MM.1S (cell line): ENCODE results near the gene PIGQ.

Experiments used
- DNase-seq: peaks from one replicate; pipeline ENCODE4 v3.0.0-alpha.2; 2015
- H2AFZ ChIP-seq: fragments of 300-600 bp; sonication (generic); 2 replicates; pipeline ENCODE4 v1.6.0; 2016; ENCODE audit warnings: antibody characterized with exemption, low read length
- H3F3A ChIP-seq: fragments of 300-600 bp; sonication (generic); 2 replicates; pipeline ENCODE4 v1.6.1; 2016; ENCODE audit warnings: mild to moderate bottlenecking, antibody characterized with exemption, low read length, moderate library complexity, mixed read lengths; ENCODE audit not compliant: insufficient read depth
- H3K27ac ChIP-seq: fragments of 300-600 bp; sonication (generic); 2 replicates; pipeline ENCODE4 v1.5.1; 2016; ENCODE audit warnings: mild to moderate bottlenecking, low read length
- H3K27me3 ChIP-seq: fragments of 300-600 bp; sonication (generic); replicated peaks from 2 replicates; pipeline ENCODE4 v1.6.0; 2016; ENCODE audit warnings: low read length; ENCODE audit not compliant: insufficient read depth
- H3K36me3 ChIP-seq: fragments of 300-600 bp; sonication (generic); replicated peaks from 2 replicates; pipeline ENCODE4 v1.6.1; 2016; ENCODE audit warnings: mild to moderate bottlenecking, low read length, mixed read lengths; ENCODE audit not compliant: insufficient read depth
- H3K4me1 ChIP-seq: fragments of 300-600 bp; sonication (generic); 2 replicates; pipeline ENCODE4 v1.6.1; 2016; ENCODE audit warnings: low read length, mixed read lengths
- H3K4me2 ChIP-seq: fragments of 300-600 bp; sonication (generic); 2 replicates; pipeline ENCODE4 v1.6.0; 2016; ENCODE audit warnings: low read depth, low read length
- H3K4me3 ChIP-seq: fragments of 300-600 bp; sonication (generic); 2 replicates; pipeline ENCODE4 v1.5.1; 2016; ENCODE audit warnings: low read length, mixed read lengths
- H3K79me2 ChIP-seq: fragments of 300-600 bp; sonication (generic); 2 replicates; pipeline ENCODE4 v1.6.1; 2016; ENCODE audit warnings: mixed run types, low read length, mixed read lengths
- H3K9ac ChIP-seq: fragments of 300-600 bp; sonication (generic); 2 replicates; pipeline ENCODE4 v1.6.1; 2016; ENCODE audit warnings: low read length, mixed read lengths
- H3K9me2 ChIP-seq: fragments of 300-600 bp; sonication (generic); replicated peaks from 2 replicates; pipeline ENCODE4 v1.6.1; 2016; ENCODE audit warnings: mild to moderate bottlenecking, low read length, mixed read lengths; ENCODE audit not compliant: insufficient read depth
- H3K9me3 ChIP-seq: fragments of 300-600 bp; sonication (generic); replicated peaks from 2 replicates; pipeline ENCODE4 v1.6.1; 2016; ENCODE audit warnings: mild to moderate bottlenecking, low read length, mixed read lengths; ENCODE audit not compliant: insufficient read depth
- H4K20me1 ChIP-seq: fragments of 300-600 bp; sonication (generic); 2 replicates; pipeline ENCODE4 v1.6.1; 2016; ENCODE audit warnings: mild to moderate bottlenecking, low read length, moderate library complexity, mixed read lengths; ENCODE audit not compliant: insufficient read depth
- EZH2 ChIP-seq: fragments of 300-600 bp; sonication (generic); optimal IDR thresholded peaks from 2 replicates; pipeline ENCODE3; 2017; ENCODE audit warnings: low read depth, mild to moderate bottlenecking, antibody characterized with exemption, low read length, mixed read lengths
- EZH2phosphoT487 ChIP-seq: fragments of 300-600 bp; sonication (generic); IDR thresholded peaks from 2 replicates; pipeline ENCODE4 v1.6.1; 2018; ENCODE audit warnings: antibody characterized with exemption, low read length
- TF ChIP-seq, protein P1 (sequence below): fragments of 300-600 bp; sonication (generic); IDR thresholded peaks from 2 replicates; pipeline ENCODE4 v1.5.1; 2016; ENCODE audit warnings: antibody characterized with exemption, low read length, mixed read lengths

Gene PIGQ

DNA sequence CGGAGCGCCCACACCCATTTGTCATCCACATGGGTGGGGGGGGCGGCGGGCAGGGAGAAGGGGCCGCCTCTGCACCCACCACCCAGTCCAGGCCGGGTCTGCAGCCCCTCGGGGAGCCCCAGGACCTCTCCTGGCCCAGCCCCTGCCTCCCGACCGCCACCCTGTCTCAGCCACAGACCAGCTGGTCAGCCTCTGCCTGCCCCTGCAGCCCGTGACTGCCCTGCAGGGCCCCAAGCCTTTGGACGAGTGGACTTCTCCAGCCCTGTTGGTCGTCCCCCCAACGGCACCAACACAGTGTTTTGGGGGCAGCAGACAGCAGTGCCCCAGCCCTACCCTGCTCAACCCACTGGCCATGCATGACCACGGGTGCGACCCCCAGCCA lies 8.4 kb upstream of the PIGQ start:
- Histone ChIP-seq H3K27ac (no peak overlapping the region), H3F3A (no peaks in the 10 kb centered on the region), H4K20me1 (no peaks in the 10 kb centered on the region), H2AFZ (no peak overlapping the region), H3K4me3 (no peak overlapping the region), H3K79me2 (no peaks in the 10 kb centered on the region), H3K9me2 (no peaks in the 10 kb centered on the region), H3K27me3 (peaks cover 58% of the 10 kb centered on the region), H3K9ac (no peak overlapping the region), H3K4me1 (peaks cover 4% of the 10 kb centered on the region), H3K36me3 (no peaks in the 10 kb centered on the region), H3K9me3 (no peaks in the 10 kb centered on the region), H3K4me2 (no peak overlapping the region)
- TF ChIP-seq, protein P1, sequence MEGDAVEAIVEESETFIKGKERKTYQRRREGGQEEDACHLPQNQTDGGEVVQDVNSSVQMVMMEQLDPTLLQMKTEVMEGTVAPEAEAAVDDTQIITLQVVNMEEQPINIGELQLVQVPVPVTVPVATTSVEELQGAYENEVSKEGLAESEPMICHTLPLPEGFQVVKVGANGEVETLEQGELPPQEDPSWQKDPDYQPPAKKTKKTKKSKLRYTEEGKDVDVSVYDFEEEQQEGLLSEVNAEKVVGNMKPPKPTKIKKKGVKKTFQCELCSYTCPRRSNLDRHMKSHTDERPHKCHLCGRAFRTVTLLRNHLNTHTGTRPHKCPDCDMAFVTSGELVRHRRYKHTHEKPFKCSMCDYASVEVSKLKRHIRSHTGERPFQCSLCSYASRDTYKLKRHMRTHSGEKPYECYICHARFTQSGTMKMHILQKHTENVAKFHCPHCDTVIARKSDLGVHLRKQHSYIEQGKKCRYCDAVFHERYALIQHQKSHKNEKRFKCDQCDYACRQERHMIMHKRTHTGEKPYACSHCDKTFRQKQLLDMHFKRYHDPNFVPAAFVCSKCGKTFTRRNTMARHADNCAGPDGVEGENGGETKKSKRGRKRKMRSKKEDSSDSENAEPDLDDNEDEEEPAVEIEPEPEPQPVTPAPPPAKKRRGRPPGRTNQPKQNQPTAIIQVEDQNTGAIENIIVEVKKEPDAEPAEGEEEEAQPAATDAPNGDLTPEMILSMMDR, result no peak
- TF ChIP-seq EZH2phosphoT487 (no peak), EZH2 (no peak)
- no peak for DNase-seq

DNA sequence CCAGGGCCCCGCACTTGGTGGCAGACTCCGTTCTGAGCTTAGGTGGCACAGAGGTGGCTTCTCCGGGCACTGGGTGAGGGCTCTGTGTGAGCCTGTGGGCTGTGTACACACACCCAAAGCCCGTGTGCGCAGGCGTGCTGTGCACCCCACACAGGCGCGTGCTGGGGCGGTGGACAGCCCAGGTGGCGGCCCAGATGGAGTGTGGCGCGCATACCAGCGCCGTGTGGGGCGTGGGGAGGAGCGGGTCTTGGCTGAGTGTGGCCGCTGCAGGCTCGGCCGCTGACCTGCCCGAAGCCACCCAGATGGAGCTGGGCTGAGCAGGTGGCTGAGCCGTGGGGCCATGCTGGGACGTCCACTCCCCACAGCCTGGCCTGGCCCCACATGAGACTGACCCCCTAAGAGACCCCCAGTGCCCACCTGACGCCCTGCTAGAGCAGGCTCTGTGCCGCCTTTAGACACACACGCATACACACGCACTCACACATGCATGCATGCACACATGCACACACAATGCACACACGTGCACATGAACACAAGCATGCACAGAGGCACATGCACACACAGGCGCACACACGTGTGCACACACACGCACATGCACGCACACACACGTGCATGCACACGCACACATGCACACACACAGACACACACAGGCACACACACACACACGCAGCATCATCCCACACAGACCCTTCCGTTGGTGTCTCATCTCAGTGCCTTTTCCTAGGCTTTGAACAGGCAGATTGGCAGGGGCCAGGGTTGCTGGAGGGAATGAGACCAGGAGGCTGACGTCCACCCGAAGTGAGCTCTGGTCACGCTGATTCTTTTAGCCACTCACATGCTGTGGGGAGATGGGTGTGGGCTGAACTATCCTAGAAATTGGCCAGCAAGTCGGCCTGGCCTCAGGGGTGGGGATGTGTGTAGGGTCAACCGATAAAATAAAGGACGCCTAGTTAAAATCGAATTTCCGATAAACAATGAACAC lies 7.5 kb upstream of the PIGQ start:
- Histone ChIP-seq H2AFZ (no peak overlapping the region), H3K9ac (no peak overlapping the region), H3K9me3 (no peaks in the 10 kb centered on the region), H3K36me3 (no peaks in the 10 kb centered on the region), H3K4me1 (peaks cover 9% of the 10 kb centered on the region), H3K27ac (no peak overlapping the region), H3K9me2 (no peaks in the 10 kb centered on the region), H3K4me3 (no peak overlapping the region), H3K4me2 (no peak overlapping the region), H3F3A (peaks cover 5% of the 10 kb centered on the region), H4K20me1 (no peaks in the 10 kb centered on the region), H3K79me2 (peaks cover 2% of the 10 kb centered on the region; the same call in 1 of the 2 replicates), H3K27me3 (peaks cover 49% of the 10 kb centered on the region)
- DNase-seq, result no peak
- TF ChIP-seq, protein P1, result no peak
- TF ChIP-seq EZH2phosphoT487 (no peak), EZH2 (no peak)

DNA sequence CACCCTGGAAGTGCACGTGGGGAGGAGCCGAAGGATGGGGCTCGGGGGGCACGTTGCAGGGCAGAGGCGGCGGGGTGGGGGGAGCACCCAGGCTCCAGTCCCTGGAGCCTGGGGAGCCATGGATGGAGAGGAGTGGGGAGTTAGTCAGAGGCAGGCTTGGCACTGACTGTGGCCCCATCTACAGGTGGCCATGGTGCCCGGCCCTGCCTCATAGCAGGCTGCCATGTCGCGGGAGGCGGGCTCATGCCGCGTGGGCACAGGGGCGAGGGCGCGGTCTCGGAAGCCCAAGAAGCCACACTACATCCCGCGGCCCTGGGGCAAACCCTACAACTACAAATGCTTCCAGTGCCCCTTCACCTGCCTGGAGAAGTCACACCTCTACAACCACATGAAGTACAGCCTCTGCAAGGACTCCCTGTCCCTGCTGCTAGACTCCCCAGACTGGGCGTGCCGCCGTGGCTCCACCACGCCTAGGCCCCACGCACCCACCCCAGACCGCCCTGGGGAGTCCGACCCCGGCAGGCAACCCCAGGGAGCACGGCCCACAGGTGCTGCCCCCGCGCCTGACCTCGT lies 6.6 kb upstream of the PIGQ start:
- Histone ChIP-seq H3F3A (peaks cover 6% of the 10 kb centered on the region), H3K4me1 (peaks cover 14% of the 10 kb centered on the region), H3K4me2 (no peak overlapping the region), H3K36me3 (no peaks in the 10 kb centered on the region), H3K9ac (no peak overlapping the region), H3K79me2 (peaks cover 9% of the 10 kb centered on the region; the same call in 1 of the 2 replicates), H3K27ac (no peak overlapping the region), H3K9me2 (no peaks in the 10 kb centered on the region), H3K4me3 (no peak overlapping the region), H3K27me3 (peaks cover 40% of the 10 kb centered on the region), H2AFZ (no peak overlapping the region), H3K9me3 (no peaks in the 10 kb centered on the region), H4K20me1 (no peaks in the 10 kb centered on the region)
- no peak for DNase-seq
- TF ChIP-seq EZH2phosphoT487 (no peak), EZH2 (no peak)
- TF ChIP-seq, protein P1, result no peak
